ENCODE measurements around the gene DDAH2. TPM values are rescaled to one million over a fixed set of nuclear protein-coding genes. Genes with fewer than 3 reads are reported as not detected.

DDAH2 gene
- total RNA-seq, 1 donor: 96.6 TPM

- H3K4me3 ChIP-seq (ENCODE audit: insufficient read depth, low read length): peak overlapping the region; percentile 88
- H2AFZ ChIP-seq (ENCODE audit: low read length): peak overlapping the region; percentile 83
- peak overlapping the region; percentile 94 for H3K27ac ChIP-seq (ENCODE audit: low read depth, low read length)
- H3K9me3 ChIP-seq (ENCODE audit: low read depth, low read length): no peaks in the 10 kb centered on the region
- TF ChIP-seq CTCF (IDR thresholded peaks at IDR 0.05; ENCODE audit: extremely low read depth, low read depth, low read length): no peak
- H4K20me1 ChIP-seq (ENCODE audit: insufficient read depth, low read length): peaks cover 11% of the 10 kb centered on the region
- peaks cover 39% of the 10 kb centered on the region for H3K79me2 ChIP-seq (ENCODE audit: insufficient read depth, low read length)
- H3K27me3 ChIP-seq (ENCODE audit: insufficient read depth, low read length): no peaks in the 10 kb centered on the region
- peaks cover 10% of the 10 kb centered on the region for H3K4me1 ChIP-seq (ENCODE audit: insufficient read depth, low read length)
- DNase-seq (ENCODE audit: insufficient read length, low spot score, missing footprints): peak; percentile 76
- H3K36me3 ChIP-seq (ENCODE audit: insufficient read depth, low read length): peaks cover 13% of the 10 kb centered on the region
- H3K4me2 ChIP-seq (ENCODE audit: insufficient read depth, low read length): peak overlapping the region; percentile 92
Measured at GRCh38 chr6:31702405-31702818, 26.7 kb downstream of the DDAH2 start.

GRCh38 chr6:31701666-31702404, 27.3 kb downstream of the DDAH2 start:
- Histone ChIP-seq H3K9me3 (ENCODE audit: low read depth, low read length) (no peaks in the 10 kb centered on the region), H3K4me2 (ENCODE audit: insufficient read depth, low read length) (peak overlapping the region; percentile 92), H3K27me3 (ENCODE audit: insufficient read depth, low read length) (no peaks in the 10 kb centered on the region), H4K20me1 (ENCODE audit: insufficient read depth, low read length) (peaks cover 13% of the 10 kb centered on the region), H2AFZ (ENCODE audit: low read length) (peak overlapping the region; percentile 83), H3K27ac (ENCODE audit: low read depth, low read length) (peak overlapping the region; percentile 94), H3K4me3 (ENCODE audit: insufficient read depth, low read length) (peak overlapping the region; percentile 88), H3K36me3 (ENCODE audit: insufficient read depth, low read length) (peaks cover 17% of the 10 kb centered on the region), H3K79me2 (ENCODE audit: insufficient read depth, low read length) (peaks cover 39% of the 10 kb centered on the region), H3K4me1 (ENCODE audit: insufficient read depth, low read length) (peaks cover 10% of the 10 kb centered on the region)
- DNase-seq (ENCODE audit: insufficient read length, low spot score, missing footprints): peak; percentile 61
- TF ChIP-seq CTCF (IDR thresholded peaks at IDR 0.05; ENCODE audit: extremely low read depth, low read depth, low read length): no peak

- H3K4me1 ChIP-seq (ENCODE audit: insufficient read depth, low read length): peaks cover 10% of the 10 kb centered on the region
- H3K79me2 ChIP-seq (ENCODE audit: insufficient read depth, low read length): peaks cover 39% of the 10 kb centered on the region
- H3K4me3 ChIP-seq (ENCODE audit: insufficient read depth, low read length): no peak overlapping the region
- peaks cover 13% of the 10 kb centered on the region for H4K20me1 ChIP-seq (ENCODE audit: insufficient read depth, low read length)
- no peaks in the 10 kb centered on the region for H3K27me3 ChIP-seq (ENCODE audit: insufficient read depth, low read length)
- no peak for DNase-seq (ENCODE audit: insufficient read length, low spot score, missing footprints)
- H2AFZ ChIP-seq (ENCODE audit: low read length): no peak overlapping the region
- H3K27ac ChIP-seq (ENCODE audit: low read depth, low read length): no peak overlapping the region
- peaks cover 22% of the 10 kb centered on the region for H3K36me3 ChIP-seq (ENCODE audit: insufficient read depth, low read length)
- peak overlapping the region; percentile 92 for H3K4me2 ChIP-seq (ENCODE audit: insufficient read depth, low read length)
- no peak for TF ChIP-seq CTCF (IDR thresholded peaks at IDR 0.05; ENCODE audit: extremely low read depth, low read depth, low read length)
- no peaks in the 10 kb centered on the region for H3K9me3 ChIP-seq (ENCODE audit: low read depth, low read length)
Measured at GRCh38 chr6:31700740-31701401, 28.2 kb downstream of the DDAH2 start.

- Histone ChIP-seq H3K9me3 (ENCODE audit: low read depth, low read length) (no peaks in the 10 kb centered on the region), H3K4me2 (ENCODE audit: insufficient read depth, low read length) (no peak overlapping the region), H3K27me3 (ENCODE audit: insufficient read depth, low read length) (no peaks in the 10 kb centered on the region), H3K36me3 (ENCODE audit: insufficient read depth, low read length) (peaks cover 38% of the 10 kb centered on the region), H3K4me1 (ENCODE audit: insufficient read depth, low read length) (peaks cover 10% of the 10 kb centered on the region), H2AFZ (ENCODE audit: low read length) (no peak overlapping the region), H3K4me3 (ENCODE audit: insufficient read depth, low read length) (no peak overlapping the region), H4K20me1 (ENCODE audit: insufficient read depth, low read length) (peaks cover 13% of the 10 kb centered on the region), H3K79me2 (ENCODE audit: insufficient read depth, low read length) (peaks cover 36% of the 10 kb centered on the region), H3K27ac (ENCODE audit: low read depth, low read length) (peak overlapping the region; percentile 51)
- TF ChIP-seq CTCF (IDR thresholded peaks at IDR 0.05; ENCODE audit: extremely low read depth, low read depth, low read length): no peak
- peak; percentile 83 for DNase-seq (ENCODE audit: insufficient read length, low spot score, missing footprints)
Measured at GRCh38 chr6:31697555-31697954, 31.5 kb downstream of the DDAH2 start.

All from osteoblast (primary cell).